ENCODE results near the gene SIAH1.

The SIAH1 gene

GRCh38 chr16:48413272-48413671, 28.1 kb upstream of the SIAH1 start:
- Histone ChIP-seq H3K9ac (ENCODE audit: low read length) (no peak overlapping the region), H3K23ac (ENCODE audit: low read length in 2 of 2) (no peak overlapping the region), H4K8ac (ENCODE audit: low read length) (no peak overlapping the region), H3K4me2 (ENCODE audit: low read length, poor library complexity, severe bottlenecking) (no peak overlapping the region), H3K4ac (ENCODE audit: low read depth in 1 of 2, low read length in 2 of 2) (no peak overlapping the region), H4K91ac (ENCODE audit: low read length) (no peak overlapping the region), H3K27ac (ENCODE audit: low read length, poor library complexity, severe bottlenecking) (no peak overlapping the region), H2BK12ac (ENCODE audit: low read length in 2 of 2) (no peak overlapping the region), H2BK120ac (ENCODE audit: low read depth, low read length) (no peak overlapping the region), H3K4me1 (ENCODE audit: control insufficient read depth, insufficient read depth, low read depth, low read length) (peaks cover 9% of the 10 kb centered on the region), H3K27me3 (ENCODE audit: control insufficient read depth in 1 of 2, insufficient read depth in 1 of 2, low read length in 2 of 2) (no peaks in the 10 kb centered on the region), H3K4me3 (ENCODE audit: insufficient read depth in 1 of 2, low read depth in 1 of 2, low read length in 2 of 2) (no peak overlapping the region), H3K36me3 (ENCODE audit: control insufficient read depth in 1 of 2, insufficient read depth in 2 of 2, low read depth in 1 of 2, low read length in 2 of 2) (no peaks in the 10 kb centered on the region), H3K9me3 (ENCODE audit: control insufficient read depth, low read length) (no peaks in the 10 kb centered on the region), H2BK15ac (ENCODE audit: low read depth, poor library complexity, severe bottlenecking) (no peak overlapping the region), H3K79me1 (replicated peaks; ENCODE audit: low read length, poor library complexity, severe bottlenecking) (no peaks in the 10 kb centered on the region), H2AK5ac (ENCODE audit: low read length, severe bottlenecking) (no peak overlapping the region), H3K18ac (ENCODE audit: low read depth in 1 of 2, low read length in 2 of 2) (no peak overlapping the region), H2BK5ac (ENCODE audit: low read depth, low read length, poor library complexity, severe bottlenecking) (no peak overlapping the region), H3K14ac (ENCODE audit: low read length in 2 of 2) (no peak overlapping the region), H2AFZ (ENCODE audit: low read depth, low read length) (no peak overlapping the region)
- 91% methylated on average over 1 of the region's 2 CpGs for WGBS
- DNase-seq: no peak

GRCh38 chr16:48409839-48410632, 24.8 kb upstream of the SIAH1 start:
- peak; percentile 93 for DNase-seq
- no peak overlapping the region for H3K23ac ChIP-seq (ENCODE audit: low read length in 2 of 2)
- no peak overlapping the region for H2AFZ ChIP-seq (ENCODE audit: low read depth, low read length)
- H3K18ac ChIP-seq (ENCODE audit: low read depth in 1 of 2, low read length in 2 of 2): peak overlapping the region; percentile 4 to 55
- H3K36me3 ChIP-seq (ENCODE audit: control insufficient read depth in 1 of 2, insufficient read depth in 2 of 2, low read depth in 1 of 2, low read length in 2 of 2): no peaks in the 10 kb centered on the region
- H2AK5ac ChIP-seq (ENCODE audit: low read length, severe bottlenecking): no peak overlapping the region
- H3K27ac ChIP-seq (ENCODE audit: low read length, poor library complexity, severe bottlenecking): no peak overlapping the region
- H3K4me1 ChIP-seq (ENCODE audit: control insufficient read depth, insufficient read depth, low read depth, low read length): peaks cover 11% of the 10 kb centered on the region
- peak overlapping the region; percentile 10 for H4K8ac ChIP-seq (ENCODE audit: low read length)
- WGBS: 69% methylated on average over 12 of the region's 12 CpGs
- H2BK15ac ChIP-seq (ENCODE audit: low read depth, poor library complexity, severe bottlenecking): no peak overlapping the region
- H3K27me3 ChIP-seq (ENCODE audit: control insufficient read depth in 1 of 2, insufficient read depth in 1 of 2, low read length in 2 of 2): no peaks in the 10 kb centered on the region
- H3K9ac ChIP-seq (ENCODE audit: low read length): peak overlapping the region; percentile 53
- H3K79me1 ChIP-seq (replicated peaks; ENCODE audit: low read length, poor library complexity, severe bottlenecking): no peaks in the 10 kb centered on the region
- no peak overlapping the region for H4K91ac ChIP-seq (ENCODE audit: low read length)
- no peaks in the 10 kb centered on the region for H3K9me3 ChIP-seq (ENCODE audit: control insufficient read depth, low read length)
- no peak overlapping the region for H2BK120ac ChIP-seq (ENCODE audit: low read depth, low read length)
- no peak overlapping the region for H3K4me2 ChIP-seq (ENCODE audit: low read length, poor library complexity, severe bottlenecking)
- peak overlapping the region; percentile 58 to 80 for H2BK12ac ChIP-seq (ENCODE audit: low read length in 2 of 2)
- H3K4me3 ChIP-seq (ENCODE audit: insufficient read depth in 1 of 2, low read depth in 1 of 2, low read length in 2 of 2): peak overlapping the region in 1 of 2 experiments; percentile 27
- H3K14ac ChIP-seq (ENCODE audit: low read length in 2 of 2): peak overlapping the region in 1 of 2 experiments; percentile 41
- H3K4ac ChIP-seq (ENCODE audit: low read depth in 1 of 2, low read length in 2 of 2): peak overlapping the region in 1 of 2 experiments; percentile 24
- no peak overlapping the region for H2BK5ac ChIP-seq (ENCODE audit: low read depth, low read length, poor library complexity, severe bottlenecking)

GRCh38 chr16:48408688-48409087, 23.5 kb upstream of the SIAH1 start:
- no peaks in the 10 kb centered on the region for H3K27me3 ChIP-seq (ENCODE audit: control insufficient read depth in 1 of 2, insufficient read depth in 1 of 2, low read length in 2 of 2)
- no peak overlapping the region for H2BK120ac ChIP-seq (ENCODE audit: low read depth, low read length)
- peak overlapping the region; percentile 92 for H4K8ac ChIP-seq (ENCODE audit: low read length)
- no peaks in the 10 kb centered on the region for H3K36me3 ChIP-seq (ENCODE audit: control insufficient read depth in 1 of 2, insufficient read depth in 2 of 2, low read depth in 1 of 2, low read length in 2 of 2)
- H4K91ac ChIP-seq (ENCODE audit: low read length): no peak overlapping the region
- no peak overlapping the region for H3K14ac ChIP-seq (ENCODE audit: low read length in 2 of 2)
- H3K4me2 ChIP-seq (ENCODE audit: low read length, poor library complexity, severe bottlenecking): no peak overlapping the region
- H3K79me1 ChIP-seq (replicated peaks; ENCODE audit: low read length, poor library complexity, severe bottlenecking): no peaks in the 10 kb centered on the region
- H2BK15ac ChIP-seq (ENCODE audit: low read depth, poor library complexity, severe bottlenecking): no peak overlapping the region
- no peak overlapping the region for H3K18ac ChIP-seq (ENCODE audit: low read depth in 1 of 2, low read length in 2 of 2)
- no peak overlapping the region for H3K23ac ChIP-seq (ENCODE audit: low read length in 2 of 2)
- H2AK5ac ChIP-seq (ENCODE audit: low read length, severe bottlenecking): no peak overlapping the region
- H3K9me3 ChIP-seq (ENCODE audit: control insufficient read depth, low read length): no peaks in the 10 kb centered on the region
- H3K9ac ChIP-seq (ENCODE audit: low read length): no peak overlapping the region
- no peak overlapping the region for H3K27ac ChIP-seq (ENCODE audit: low read length, poor library complexity, severe bottlenecking)
- H2BK12ac ChIP-seq (ENCODE audit: low read length in 2 of 2): peak overlapping the region in 1 of 2 experiments; percentile 83
- peaks cover 11% of the 10 kb centered on the region for H3K4me1 ChIP-seq (ENCODE audit: control insufficient read depth, insufficient read depth, low read depth, low read length)
- DNase-seq: peak; percentile 73
- no peak overlapping the region for H3K4ac ChIP-seq (ENCODE audit: low read depth in 1 of 2, low read length in 2 of 2)
- 84% methylated on average over 4 of the region's 7 CpGs for WGBS
- no peak overlapping the region for H3K4me3 ChIP-seq (ENCODE audit: insufficient read depth in 1 of 2, low read depth in 1 of 2, low read length in 2 of 2)
- no peak overlapping the region for H2BK5ac ChIP-seq (ENCODE audit: low read depth, low read length, poor library complexity, severe bottlenecking)
- H2AFZ ChIP-seq (ENCODE audit: low read depth, low read length): no peak overlapping the region

- H2BK5ac ChIP-seq (ENCODE audit: low read depth, low read length, poor library complexity, severe bottlenecking): no peak overlapping the region
- H3K14ac ChIP-seq (ENCODE audit: low read length in 2 of 2): no peak overlapping the region
- no peak overlapping the region for H3K4me3 ChIP-seq (ENCODE audit: insufficient read depth in 1 of 2, low read depth in 1 of 2, low read length in 2 of 2)
- H3K18ac ChIP-seq (ENCODE audit: low read depth in 1 of 2, low read length in 2 of 2): no peak overlapping the region
- H3K79me1 ChIP-seq (replicated peaks; ENCODE audit: low read length, poor library complexity, severe bottlenecking): no peaks in the 10 kb centered on the region
- H3K4me2 ChIP-seq (ENCODE audit: low read length, poor library complexity, severe bottlenecking): no peak overlapping the region
- H2BK15ac ChIP-seq (ENCODE audit: low read depth, poor library complexity, severe bottlenecking): no peak overlapping the region
- H3K9me3 ChIP-seq (ENCODE audit: control insufficient read depth, low read length): no peaks in the 10 kb centered on the region
- no peaks in the 10 kb centered on the region for H3K36me3 ChIP-seq (ENCODE audit: control insufficient read depth in 1 of 2, insufficient read depth in 2 of 2, low read depth in 1 of 2, low read length in 2 of 2)
- H3K23ac ChIP-seq (ENCODE audit: low read length in 2 of 2): no peak overlapping the region
- H2BK12ac ChIP-seq (ENCODE audit: low read length in 2 of 2): no peak overlapping the region
- H3K9ac ChIP-seq (ENCODE audit: low read length): no peak overlapping the region
- 92% methylated on average over 3 of the region's 4 CpGs for WGBS
- no peak overlapping the region for H2AFZ ChIP-seq (ENCODE audit: low read depth, low read length)
- H2AK5ac ChIP-seq (ENCODE audit: low read length, severe bottlenecking): no peak overlapping the region
- peaks cover 11% of the 10 kb centered on the region for H3K4me1 ChIP-seq (ENCODE audit: control insufficient read depth, insufficient read depth, low read depth, low read length)
- H3K4ac ChIP-seq (ENCODE audit: low read depth in 1 of 2, low read length in 2 of 2): no peak overlapping the region
- no peak overlapping the region for H4K91ac ChIP-seq (ENCODE audit: low read length)
- H3K27me3 ChIP-seq (ENCODE audit: control insufficient read depth in 1 of 2, insufficient read depth in 1 of 2, low read length in 2 of 2): no peaks in the 10 kb centered on the region
- no peak for DNase-seq
- no peak overlapping the region for H3K27ac ChIP-seq (ENCODE audit: low read length, poor library complexity, severe bottlenecking)
- H4K8ac ChIP-seq (ENCODE audit: low read length): no peak overlapping the region
- no peak overlapping the region for H2BK120ac ChIP-seq (ENCODE audit: low read depth, low read length)
Observed at GRCh38 chr16:48405907-48406306, 20.7 kb upstream of the SIAH1 start.
